ENCODE measurements around the gene ZBTB1.

GRCh38 chr14:64488590-64489099 lies 15.9 kb upstream of the ZBTB1 start:
- TF ChIP-seq CTCF (IDR thresholded peaks at IDR 0.05) (no peak), POLR2A (IDR thresholded peaks at IDR 0.05) (no peak)

Data from Peyer's patch (tissue), 4 donors.